ENCODE results near the gene STPG3. TPM values are rescaled to one million over a fixed set of nuclear protein-coding genes. Genes with fewer than 3 reads are reported as not detected.

The STPG3 gene
- total and polyA plus RNA-seq, 9 of the 15 experiments (the other 6 are each of a cell fraction or from before 2014, with no cell fraction given), result not detected

GRCh38 chr9:137217276-137218211 lies 33.5 kb upstream of the STPG3 start (continued):
- TF ChIP-seq MEF2D (tag; conservative IDR thresholded peaks at IDR 0.05; ENCODE audit: low read depth) (no peak), TAF7 (tag; IDR thresholded peaks at IDR 0.05) (no peak), SMARCA5 (IDR thresholded peaks at IDR 0.05) (no peak), HDAC3 (IDR thresholded peaks at IDR 0.05; ENCODE audit: borderline replicate concordance, partially characterized antibody) (no peak), ZNF143 (CRISPR knock-in tag; IDR thresholded peaks at IDR 0.05) (no peak), SMARCC2 (IDR thresholded peaks at IDR 0.05; ENCODE audit: low read depth) (no peak), ELK3 (CRISPR knock-in tag; IDR thresholded peaks at IDR 0.05) (no peak), ZNF232 (CRISPR knock-in tag; IDR thresholded peaks at IDR 0.05) (no peak), ZNF699 (CRISPR knock-in tag; IDR thresholded peaks at IDR 0.05; ENCODE audit: insufficient replicate concordance) (no peak), ZSCAN32 (CRISPR knock-in tag; IDR thresholded peaks at IDR 0.05) (no peak), KDM4B (IDR thresholded peaks at IDR 0.05; ENCODE audit: borderline replicate concordance in 2 of 2, low read depth in 1 of 2) (no peak), ETV5 (CRISPR knock-in tag; IDR thresholded peaks at IDR 0.05; ENCODE audit: low read depth) (peak; percentile 57; the same call in 1 of the 2 replicates), CCNT2 (IDR thresholded peaks at IDR 0.05; ENCODE audit: borderline replicate concordance, extremely low read depth, insufficient read length, low read depth, low read length) (no peak), LCOR (CRISPR knock-in tag; IDR thresholded peaks at IDR 0.05) (no peak), MTF1 (CRISPR knock-in tag; IDR thresholded peaks at IDR 0.05; ENCODE audit: borderline replicate concordance) (no peak), ZFP36 (IDR thresholded peaks at IDR 0.05; ENCODE audit: low read depth, low read length, partially characterized antibody) (no peak), SREBF2 (CRISPR knock-in tag; IDR thresholded peaks at IDR 0.05) (no peak), EP300 (IDR thresholded peaks at IDR 0.05; ENCODE audit: low read length) (no peak), EZH2 (IDR thresholded peaks at IDR 0.05; ENCODE audit: borderline replicate concordance, low read depth, low read length) (no peak)
- TF ChIP-seq, protein P1, sequence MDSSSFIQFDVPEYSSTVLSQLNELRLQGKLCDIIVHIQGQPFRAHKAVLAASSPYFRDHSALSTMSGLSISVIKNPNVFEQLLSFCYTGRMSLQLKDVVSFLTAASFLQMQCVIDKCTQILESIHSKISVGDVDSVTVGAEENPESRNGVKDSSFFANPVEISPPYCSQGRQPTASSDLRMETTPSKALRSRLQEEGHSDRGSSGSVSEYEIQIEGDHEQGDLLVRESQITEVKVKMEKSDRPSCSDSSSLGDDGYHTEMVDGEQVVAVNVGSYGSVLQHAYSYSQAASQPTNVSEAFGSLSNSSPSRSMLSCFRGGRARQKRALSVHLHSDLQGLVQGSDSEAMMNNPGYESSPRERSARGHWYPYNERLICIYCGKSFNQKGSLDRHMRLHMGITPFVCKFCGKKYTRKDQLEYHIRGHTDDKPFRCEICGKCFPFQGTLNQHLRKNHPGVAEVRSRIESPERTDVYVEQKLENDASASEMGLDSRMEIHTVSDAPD (CRISPR knock-in tag; IDR thresholded peaks at IDR 0.05), result no peak
- TF ChIP-seq, protein P2, sequence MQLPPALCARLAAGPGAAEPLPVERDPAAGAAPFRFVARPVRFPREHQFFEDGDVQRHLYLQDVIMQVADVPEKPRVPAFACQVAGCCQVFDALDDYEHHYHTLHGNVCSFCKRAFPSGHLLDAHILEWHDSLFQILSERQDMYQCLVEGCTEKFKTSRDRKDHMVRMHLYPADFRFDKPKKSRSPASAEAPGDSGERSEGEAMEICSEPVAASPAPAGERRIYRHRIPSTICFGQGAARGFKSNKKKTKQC (CRISPR knock-in tag; IDR thresholded peaks at IDR 0.05), result no peak
- TF ChIP-seq, protein P3, sequence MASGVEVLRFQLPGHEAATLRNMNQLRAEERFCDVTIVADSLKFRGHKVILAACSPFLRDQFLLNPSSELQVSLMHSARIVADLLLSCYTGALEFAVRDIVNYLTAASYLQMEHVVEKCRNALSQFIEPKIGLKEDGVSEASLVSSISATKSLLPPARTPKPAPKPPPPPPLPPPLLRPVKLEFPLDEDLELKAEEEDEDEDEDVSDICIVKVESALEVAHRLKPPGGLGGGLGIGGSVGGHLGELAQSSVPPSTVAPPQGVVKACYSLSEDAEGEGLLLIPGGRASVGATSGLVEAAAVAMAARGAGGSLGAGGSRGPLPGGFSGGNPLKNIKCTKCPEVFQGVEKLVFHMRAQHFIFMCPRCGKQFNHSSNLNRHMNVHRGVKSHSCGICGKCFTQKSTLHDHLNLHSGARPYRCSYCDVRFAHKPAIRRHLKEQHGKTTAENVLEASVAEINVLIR (CRISPR knock-in tag; IDR thresholded peaks at IDR 0.05), result no peak
